Panc1 (cell line): ENCODE data around the gene KHDRBS2.

Experiments used
- CTCF ChIP-seq: fragments of 450-650 bp; IDR thresholded peaks from 2 replicates; pipeline ENCODE4 v1.5.1; 2017; ENCODE audit warnings: mild to moderate bottlenecking
- POLR2AphosphoS5 ChIP-seq: IDR thresholded peaks from 2 replicates; pipeline ENCODE4 v1.6.1; 2012; ENCODE audit warnings: mild to moderate bottlenecking, low read depth, low read length, moderate library complexity
- REST ChIP-seq, 2 experiments: IDR thresholded peaks; 2 replicates each; pipeline ENCODE4 v1.6.1; 2011 to 2012; ENCODE audit warnings: low read depth in 2 of 2, control low read depth in 1 of 2, low read length in 1 of 2, mild to moderate bottlenecking in 1 of 2, moderate library complexity in 1 of 2; ENCODE audit not compliant: insufficient read depth in 1 of 2
- SIN3A ChIP-seq: IDR thresholded peaks from 2 replicates; pipeline ENCODE4 v1.6.1; 2012; ENCODE audit warnings: low read depth, mild to moderate bottlenecking, low read length, moderate library complexity, borderline replicate concordance; ENCODE audit not compliant: insufficient read depth
- TCF7L2 ChIP-seq: IDR thresholded peaks from 2 replicates; pipeline ENCODE4 v1.6.1; 2011; ENCODE audit warnings: mild to moderate bottlenecking, low read depth, low read length, inconsistent platforms

GRCh38 chr6:61950811-61951210 is 335.2 kb downstream of the KHDRBS2 start:
- TF ChIP-seq CTCF (no peak), POLR2AphosphoS5 (no peak), SIN3A (no peak), REST (IDR thresholded peaks at IDR 0.05; ENCODE audit: insufficient read depth in 1 of 2, low read depth in 2 of 2, low read length in 1 of 2) (no peak), TCF7L2 (no peak)
